K562 (cell line): ENCODE data around the gene SH3BP2. TPM values are rescaled to one million over a fixed set of nuclear protein-coding genes. Genes with fewer than 3 reads are reported as not detected.

Experiments used
- ATAC-seq: fragments of 200-7000 bp; cut with Tn5 transposase; 3 replicates; pipeline ENCODE4 v1.9.1; 2020; ENCODE audit warnings: moderate library complexity
- BruUV-seq: library from RNA; stranded (reverse); fragments of 400-500 nt; replicated peaks from 2 replicates; lab custom pipeline; 2021; lab: Mats Ljungman, UMichigan
- CTCF ChIA-PET: fragments of 300-600 bp; formaldehyde crosslinking; extraction: SDS; loops from one replicate; lab custom pipeline; 2021; ENCODE audit warnings: low intra/inter-chr PET ratio; lab: Yijun Ruan, JAX
- POLR2A ChIA-PET: fragments of 300-600, 350-650 bp; sonication (Branson Sonifier 250); formaldehyde crosslinking; extraction: SDS; loops from one replicate; lab custom pipeline; 2021; ENCODE audit warnings: antibody characterized with exemption, inconsistent platforms; lab: Yijun Ruan, JAX
- DNase-seq, 4 experiments: peaks; one replicate each; pipeline versions ENCODE4 v3.0.0 to v3.0.0-alpha.2; 2011 to 2018; ENCODE audit warnings: low spot score in 3 of 4, mixed read lengths in 3 of 4; ENCODE audit errors: extremely low read depth in 1 of 4
- FAIRE-seq: peaks from 2 replicates; lab custom pipeline; 2011; peaks lifted over from hg19 to GRCh38; lab: Jason Lieb, UNC
- H2AFZ ChIP-seq: 2 replicates; pipeline ENCODE4 v1.6.0; 2011; ENCODE audit warnings: low read depth, low read length, control low read depth, inconsistent platforms
- H3K27ac ChIP-seq: fragments of 200-600 bp; 3 replicates; pipeline ENCODE4 v1.8.0; 2011; ENCODE audit warnings: low read depth, mild to moderate bottlenecking, control low read depth, inconsistent platforms, low read length, moderate library complexity, mixed read lengths; ENCODE audit errors: extremely low read depth
- H3K27me3 ChIP-seq, 2 experiments: fragments of 300-600 bp in 1 of 2; 2 replicates in 1 of 2; 3 replicates in 1 of 2; pipeline versions ENCODE4 v1.6.0 to v1.8.0; 2011; ENCODE audit warnings: inconsistent platforms in 2 of 2, low read length in 2 of 2, mild to moderate bottlenecking in 1 of 2, mixed read lengths in 1 of 2, moderate library complexity in 1 of 2; ENCODE audit not compliant: control insufficient read depth in 2 of 2, insufficient read depth in 2 of 2
- H3K36me3 ChIP-seq: fragments of 300-600 bp; 3 replicates; pipeline ENCODE4 v1.8.0; 2011; ENCODE audit warnings: mild to moderate bottlenecking, low read length, inconsistent platforms; ENCODE audit not compliant: control insufficient read depth, insufficient read depth
- H3K4me1 ChIP-seq, 2 experiments: fragments of 200-600 bp in 1 of 2; replicated peaks in 1 of 2; 2 replicates in 1 of 2; 3 replicates in 1 of 2; pipeline versions ENCODE4 v1.5.1 to v1.8.0; 2011; ENCODE audit warnings: inconsistent platforms in 2 of 2, low read length in 2 of 2, mild to moderate bottlenecking in 1 of 2, mixed read lengths in 1 of 2, moderate library complexity in 1 of 2; ENCODE audit not compliant: control insufficient read depth in 2 of 2, insufficient read depth in 2 of 2
- H3K4me2 ChIP-seq: 2 replicates; pipeline ENCODE4 v1.6.1; 2011; ENCODE audit warnings: low read length, control low read depth, inconsistent platforms, mixed read lengths; ENCODE audit not compliant: insufficient read depth
- H3K4me3 ChIP-seq: fragments of 200-600 bp; sonication (generic), shearing (Covaris generic); 2 replicates; pipeline ENCODE4 v1.5.1; 2016; ENCODE audit warnings: control low read depth, inconsistent platforms
- H3K79me2 ChIP-seq: fragments of 200-600 bp; 3 replicates; pipeline ENCODE4 v1.8.0; 2011; ENCODE audit warnings: low read length, inconsistent platforms; ENCODE audit not compliant: control insufficient read depth, insufficient read depth
- H3K9ac ChIP-seq, 2 experiments: 2 replicates each; pipeline versions ENCODE4 v1.6.0 to v1.6.1; 2011; ENCODE audit warnings: low read depth in 2 of 2, low read length in 2 of 2, control low read depth in 1 of 2, inconsistent platforms in 1 of 2, mild to moderate bottlenecking in 1 of 2, mixed read lengths in 1 of 2; ENCODE audit not compliant: insufficient read depth in 1 of 2
- H3K9me1 ChIP-seq: one replicate; pipeline ENCODE4 v1.6.0; 2011; ENCODE audit warnings: inconsistent platforms, mild to moderate bottlenecking, low read length, moderate library complexity; ENCODE audit not compliant: control insufficient read depth, insufficient read depth
- H3K9me3 ChIP-seq: replicated peaks from 2 replicates; pipeline ENCODE4 v1.5.1; 2011; ENCODE audit warnings: low read depth, low read length, inconsistent platforms; ENCODE audit not compliant: control insufficient read depth, insufficient read depth
- H4K20me1 ChIP-seq: replicated peaks from 2 replicates; pipeline ENCODE4 v1.6.1; 2011; ENCODE audit warnings: low read length, inconsistent platforms, mixed read lengths; ENCODE audit not compliant: control insufficient read depth, insufficient read depth
- FOXM1 ChIP-seq, 2 experiments: fragments of 450-650 bp in 1 of 2; sonication (generic) in 1 of 2; formaldehyde crosslinking in 1 of 2; IDR thresholded peaks; 2 replicates each; pipeline versions ENCODE4 v1.6.1 to v1.9.0; 2017 to 2022; ENCODE audit warnings: low read depth in 2 of 2, mild to moderate bottlenecking in 2 of 2, missing genetic modification reagents in 1 of 2, moderate library complexity in 1 of 2
- NBN ChIP-seq: fragments of 450-650 bp; IDR thresholded peaks from 2 replicates; pipeline ENCODE4 v1.6.1; 2016; ENCODE audit warnings: low read depth, mild to moderate bottlenecking
- PHB ChIP-seq: fragments of 250-450 bp; sonication (Bioruptor Pico); IDR thresholded peaks from 2 replicates; pipeline ENCODE4 v1.5.0; 2021
- RBM25 ChIP-seq: fragments of 200-400 bp; formaldehyde crosslinking; IDR thresholded peaks from 2 replicates; pipeline ENCODE4 v1.6.1; 2018; ENCODE audit warnings: low read length, low read depth, moderate library complexity; ENCODE audit not compliant: severe bottlenecking
- WGBS: fragments of 100-300 bp; shearing (Covaris generic); methylation state at CpG from one replicate; pipeline ENCODE4 v1.1.6; 2016; ENCODE audit warnings: low coverage, mixed read lengths; ENCODE audit not compliant: insufficient coverage; ENCODE audit errors: missing lambda C conversion rate; 5-methylcytosine and 5-hydroxymethylcytosine counted together
- in situ Hi-C: fragments of 300-500 bp; cut with MboI; formaldehyde crosslinking; loops from 4 replicates; pipeline ENCODE4 v1.15.0; 2018; ENCODE audit warnings: inconsistent platforms, mixed read lengths
- intact Hi-C: fragments of 100-400 bp; cut with micrococcal nuclease; formaldehyde crosslinking; loops from 2 replicates; pipeline ENCODE4 v1.14.2; 2022
- polyA plus RNA-seq, 8 experiments: library from polyadenylated mRNA; depleted of rRNA in 4 of 8; stranded (reverse) in 5 of 8; unstranded in 3 of 8; fragments of >200 nt; fragmentation: Nextera tagmentation in 2 of 8; fragmentation: Illumina TruSeq in 1 of 8; extraction: Ambion mirVana in 2 of 8; extraction: Trizol in 1 of 8; gene quantifications; 2 replicates each; pipeline versions ENCODE4 v1.2.1 to v1.2.3, GENCODE V29; 2011 to 2014; ENCODE audit warnings: inconsistent platforms in 1 of 8, missing spikeins in 1 of 8
- total RNA-seq, 7 experiments: library from RNA; depleted of rRNA in 6 of 7; stranded (reverse); fragments of >200 nt in 6 of 7; fragmentation: Illumina TruSeq in 2 of 7; extraction: Trizol in 2 of 7; gene quantifications; 2 replicates each; pipeline versions ENCODE4 v1.2.1 to v1.2.3, GENCODE V29; 2011 to 2021; ENCODE audit warnings: low replicate concordance in 1 of 7

Gene SH3BP2
- total and polyA plus RNA-seq, 9 of the 15 experiments (the other 6 are each of a cell fraction or from before 2014, with no cell fraction given) = 0.34 to 16.0 (median 5.1) TPM

- H3K79me2 ChIP-seq = peaks cover 5% of the 10 kb centered on the region; the same call in 1 of the 3 replicates
- H2AFZ ChIP-seq = no peak overlapping the region
- WGBS = 91% methylated on average over 26 of the region's 28 CpGs
- H3K36me3 ChIP-seq = peaks cover 69% of the 10 kb centered on the region; the same call in 2 of the 3 replicates
- ATAC-seq = no peak
- no peaks in the 10 kb centered on the region for H3K27me3 ChIP-seq
- H4K20me1 ChIP-seq = no peaks in the 10 kb centered on the region; the same call in 1 of the 2 replicates
- no peak for TF ChIP-seq FOXM1 (IDR thresholded peaks at IDR 0.05; ENCODE audit: low read depth)
- TF ChIP-seq FOXM1 (CRISPR knock-in tag; IDR thresholded peaks at IDR 0.05; ENCODE audit: low read depth) = no peak
- TF ChIP-seq PHB (CRISPR knock-in tag) = no peak
- TF ChIP-seq NBN = no peak
- TF ChIP-seq RBM25 = no peak
- H3K4me2 ChIP-seq = no peak overlapping the region
- no peak overlapping the region for H3K4me3 ChIP-seq
- H3K9me3 ChIP-seq = no peaks in the 10 kb centered on the region
- intact Hi-C loops = no loop called here
- no TSS peak for BruUV-seq
- ChIA-PET POLR2A (interaction anchor here (0.7 to 1.3 kb wide), 2 partner anchors 12 to 309 kb away, joined by 3 to 5 read pairs; partner anchors contain the start of gene TNIP2), CTCF (no interaction called here)
- H3K4me1 ChIP-seq = peaks cover 2 to 14% of the 10 kb centered on the region in 2 experiments; a peak in 3 of 5 replicates
- DNase-seq = no peak
- no peak overlapping the region; a peak in 1 of 4 replicates for H3K9ac ChIP-seq
- in situ Hi-C loops = no loop called here
- no peaks in the 10 kb centered on the region for H3K9me1 ChIP-seq
- no peak for FAIRE-seq
- no peak overlapping the region for H3K27ac ChIP-seq
Measured at GRCh38 chr4:2744576-2745270, 48.2 kb upstream of the SH3BP2 start.
